Measurements from ENCODE around the gene DSG4.
"Not testable (repeated sequence)": the region's sequence is repeated elsewhere in the genome, so short reads cannot be mapped to it uniquely, and the experiment has no call there.

Gene DSG4

DNA sequence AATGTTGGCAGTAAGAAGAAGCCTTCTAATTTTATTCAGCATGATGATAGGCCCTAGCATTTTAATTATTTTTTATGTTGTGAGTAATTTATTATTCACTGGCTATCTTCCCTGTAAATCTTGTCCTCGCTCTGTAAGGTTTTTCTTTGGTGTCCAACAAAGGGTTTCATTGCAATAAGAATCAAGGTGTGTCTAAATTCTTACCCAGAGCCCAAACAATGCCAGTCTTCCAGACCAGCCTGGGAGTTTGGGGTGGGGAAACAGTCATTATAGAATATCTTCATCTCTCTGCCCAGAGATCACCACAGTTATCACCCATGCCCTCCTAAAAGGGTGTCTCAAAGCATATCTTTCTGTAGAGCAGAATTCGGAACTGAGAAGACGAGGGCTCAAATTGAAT, at the start of gene DSG4:
TSS of gene DSG4 (plus strand) at position 301 of the 400 bp plus-strand sequence. CDS start 135 bp downstream, outside the sequence.
- DNase-seq, result no peak

GRCh38 chr18:31329787-31330438, 46.7 kb upstream of the DSG4 start:
- DNase-seq, result no peak

DNA sequence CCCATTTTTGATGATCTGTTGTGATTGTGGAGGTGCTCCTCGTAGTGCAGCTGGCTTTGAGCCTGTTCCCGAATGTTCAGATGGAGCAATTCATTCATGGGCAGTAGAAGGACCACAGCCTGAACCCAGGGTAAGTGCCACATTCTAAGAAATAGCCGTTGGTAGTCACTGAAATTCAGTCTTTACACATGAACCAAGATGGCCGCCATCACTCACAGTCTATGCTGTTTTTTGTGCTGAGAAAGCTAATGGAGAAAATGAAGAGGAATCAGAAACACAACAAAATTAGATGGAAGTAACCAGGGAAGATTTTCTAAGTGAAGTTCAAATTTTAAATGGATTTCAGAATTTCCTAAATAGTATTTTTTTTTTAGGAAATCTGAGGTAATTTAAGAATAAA, 33.1 kb upstream of the DSG4 start:
- no peak for DNase-seq

DNA sequence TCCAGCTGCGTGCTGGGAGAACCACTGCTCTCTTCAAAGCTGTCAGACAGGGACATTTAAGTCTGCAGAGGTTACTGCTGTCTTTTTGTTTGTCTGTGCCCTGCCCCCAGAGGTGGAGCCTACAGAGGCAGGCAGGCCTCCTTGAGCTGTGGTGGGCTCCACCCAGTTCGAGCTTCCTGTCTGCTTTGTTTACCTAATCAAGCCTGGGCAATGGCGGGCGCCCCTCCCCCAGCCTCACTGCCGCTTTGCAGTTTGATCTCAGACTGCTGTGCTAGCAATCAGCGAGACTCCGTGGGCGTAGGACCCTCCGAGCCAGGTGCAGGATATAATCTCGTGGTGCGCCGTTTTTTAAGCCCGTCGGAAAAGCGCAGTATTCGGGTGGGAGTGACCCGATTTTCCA, 23.2 kb upstream of the DSG4 start:
- DNase-seq, result not testable (repeated sequence)

DNA sequence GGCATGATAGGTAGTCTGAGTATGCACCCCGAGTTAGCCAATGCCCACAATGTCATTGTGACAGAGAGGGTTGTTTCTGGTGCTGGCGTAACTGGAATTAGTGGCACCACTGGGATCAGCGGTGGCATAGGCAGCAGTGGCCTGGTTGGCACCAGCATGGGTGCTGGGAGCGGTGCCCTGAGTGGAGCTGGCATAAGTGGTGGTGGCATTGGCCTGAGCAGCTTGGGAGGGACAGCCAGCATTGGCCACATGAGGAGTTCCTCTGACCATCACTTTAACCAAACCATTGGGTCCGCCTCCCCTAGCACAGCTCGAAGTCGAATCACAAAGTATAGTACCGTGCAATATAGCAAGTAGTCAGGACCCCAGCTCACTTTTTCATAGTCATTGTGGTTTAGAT, 21.6 kb upstream of the DSG4 start:
- no peak for DNase-seq

DNA sequence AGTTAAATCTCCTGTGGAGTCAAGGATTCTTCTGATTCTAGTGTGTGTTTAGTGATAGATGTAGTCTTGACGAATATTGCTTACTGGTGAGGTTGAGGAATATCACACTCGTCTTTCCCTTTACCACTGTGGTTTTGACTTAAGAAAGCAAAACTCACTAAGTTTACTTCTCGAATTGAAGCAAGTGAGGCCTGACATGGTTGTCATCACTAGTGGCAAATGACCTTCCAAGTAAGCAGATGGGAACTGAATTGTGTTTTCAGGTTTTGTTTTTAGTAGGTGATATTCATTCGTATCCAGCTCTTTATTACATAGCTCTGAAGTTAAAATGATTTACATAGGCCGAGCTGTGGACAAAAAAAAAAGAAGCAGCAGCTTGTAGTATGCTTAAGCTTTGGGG, 20.6 kb upstream of the DSG4 start:
- no peak for DNase-seq

GRCh38 chr18:31364190-31364589, 12.4 kb upstream of the DSG4 start:
- no peak for DNase-seq

GRCh38 chr18:31369478-31369877, 7.1 kb upstream of the DSG4 start:
- no peak for DNase-seq

DNA sequence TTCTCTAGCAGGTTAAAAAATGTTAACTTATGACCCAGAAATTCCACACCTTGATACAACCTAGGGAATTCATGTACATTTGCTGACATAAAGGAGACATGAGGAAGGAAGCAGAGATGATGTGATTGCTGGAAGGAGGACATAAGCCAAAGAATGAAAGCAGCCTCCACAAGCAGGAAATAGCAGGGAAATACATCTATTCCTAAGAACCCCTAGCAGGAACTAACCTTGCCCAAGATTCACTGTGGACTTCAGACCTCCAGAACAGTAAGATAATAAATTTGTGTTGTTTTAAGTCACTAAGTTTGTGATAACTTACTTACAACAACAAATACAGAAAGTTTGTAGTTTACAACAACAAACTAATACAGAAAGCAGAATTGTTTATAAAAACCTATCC, 4.6 kb upstream of the DSG4 start:
- no peak for DNase-seq

- no peak for DNase-seq
These were observed 2.9 kb upstream of the DSG4 start for GRCh38 chr18:31373641-31374040.

GRCh38 chr18:31380912-31381311, 4.3 kb downstream of the DSG4 start:
- DNase-seq, result no peak

DNA sequence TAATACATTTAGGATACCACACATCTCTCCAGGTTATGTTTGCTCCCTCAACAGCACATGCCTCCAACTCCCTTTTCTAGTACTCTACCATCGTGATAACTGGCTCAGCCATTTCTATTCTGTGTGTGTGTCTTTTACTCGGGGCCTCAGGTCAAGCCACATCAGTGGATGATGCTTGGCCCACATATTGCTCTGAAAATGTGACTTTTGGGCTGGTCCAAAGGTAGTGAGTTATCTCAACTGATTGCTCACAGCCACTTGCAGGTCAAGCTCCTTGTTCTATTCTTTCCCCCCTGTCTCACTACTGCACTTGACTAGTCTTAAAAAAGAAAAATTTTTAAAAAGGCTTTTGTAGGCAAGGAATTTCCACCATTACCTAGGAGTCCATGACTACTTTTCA, 5.5 kb downstream of the DSG4 start:
- DNase-seq, result no peak

GRCh38 chr18:31386741-31387140, 10.2 kb downstream of the DSG4 start:
- no peak for DNase-seq

- no peak for DNase-seq
These were observed 16.7 kb downstream of the DSG4 start for GRCh38 chr18:31393286-31393685.

DNA sequence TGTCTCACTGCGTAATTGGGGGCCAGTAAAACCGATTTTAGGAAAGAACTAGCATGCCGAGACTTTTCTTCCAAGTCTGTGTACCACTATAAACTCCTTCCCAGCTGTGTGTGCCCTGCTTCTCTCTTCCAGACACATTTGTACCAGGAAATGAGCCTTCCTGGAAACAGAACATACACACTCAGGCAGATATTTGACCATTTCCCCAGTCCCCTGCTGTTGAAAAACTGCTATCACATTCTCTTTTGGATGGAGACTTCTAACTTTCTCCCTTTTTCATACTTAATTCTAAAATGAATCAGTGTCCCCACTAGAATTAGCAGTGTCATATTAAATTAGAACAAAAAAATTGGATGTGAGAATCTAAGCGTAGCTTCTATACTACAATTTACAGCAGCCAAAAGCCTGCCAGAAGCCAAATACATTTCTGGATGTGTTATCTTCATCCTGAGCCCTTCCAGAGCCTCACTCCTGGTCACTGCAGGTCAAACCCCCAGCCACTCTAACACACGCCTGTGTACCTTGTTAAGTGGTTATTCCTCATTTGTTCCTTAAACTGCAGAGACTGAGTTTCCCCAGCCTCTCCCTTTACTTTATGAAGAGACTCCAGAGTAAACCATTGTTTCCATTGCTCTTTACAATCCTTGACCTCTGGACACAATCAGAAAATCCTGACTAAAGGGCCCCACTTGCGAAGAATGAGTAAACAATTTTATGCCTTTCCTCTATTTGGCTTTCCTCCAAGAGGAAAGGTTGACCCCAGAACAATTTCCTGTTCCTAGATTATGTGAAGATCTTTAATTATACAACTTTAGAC, 20.4 kb downstream of the DSG4 start:
- no peak for DNase-seq

- DNase-seq, result no peak
These were observed 21.6 kb downstream of the DSG4 start for GRCh38 chr18:31398191-31398590.

DNA sequence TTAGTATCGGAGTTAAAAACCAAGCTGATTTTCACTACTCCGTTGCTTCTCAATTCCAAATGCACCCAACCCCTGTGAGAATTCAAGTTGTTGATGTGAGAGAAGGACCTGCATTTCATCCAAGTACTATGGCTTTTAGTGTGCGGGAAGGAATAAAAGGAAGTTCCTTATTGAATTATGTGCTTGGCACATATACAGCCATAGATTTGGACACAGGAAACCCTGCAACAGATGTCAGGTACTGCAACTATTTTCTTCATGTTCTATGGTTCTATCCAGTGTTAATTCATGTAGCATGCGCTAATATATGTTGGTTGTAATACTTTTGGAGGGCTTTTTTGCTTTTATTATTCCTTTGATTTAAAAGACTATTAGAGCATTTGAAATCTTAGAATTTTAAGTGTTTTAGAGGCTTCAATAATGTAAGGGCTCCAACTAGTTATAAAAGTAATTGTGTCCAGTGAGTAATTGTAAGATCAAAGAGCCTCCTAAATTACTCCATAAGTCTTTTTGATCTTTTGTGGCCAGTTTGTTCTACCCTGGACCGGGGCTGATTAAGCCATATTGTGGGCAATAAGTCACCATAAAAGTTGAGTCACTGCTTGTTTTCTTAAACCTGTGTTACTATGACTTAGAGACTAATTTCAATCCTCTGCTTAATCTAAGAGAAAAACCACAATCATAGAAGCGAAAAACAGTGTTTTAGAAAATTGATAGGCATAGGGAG, 22.9 kb downstream of the DSG4 start:
- DNase-seq, result no peak

DNA sequence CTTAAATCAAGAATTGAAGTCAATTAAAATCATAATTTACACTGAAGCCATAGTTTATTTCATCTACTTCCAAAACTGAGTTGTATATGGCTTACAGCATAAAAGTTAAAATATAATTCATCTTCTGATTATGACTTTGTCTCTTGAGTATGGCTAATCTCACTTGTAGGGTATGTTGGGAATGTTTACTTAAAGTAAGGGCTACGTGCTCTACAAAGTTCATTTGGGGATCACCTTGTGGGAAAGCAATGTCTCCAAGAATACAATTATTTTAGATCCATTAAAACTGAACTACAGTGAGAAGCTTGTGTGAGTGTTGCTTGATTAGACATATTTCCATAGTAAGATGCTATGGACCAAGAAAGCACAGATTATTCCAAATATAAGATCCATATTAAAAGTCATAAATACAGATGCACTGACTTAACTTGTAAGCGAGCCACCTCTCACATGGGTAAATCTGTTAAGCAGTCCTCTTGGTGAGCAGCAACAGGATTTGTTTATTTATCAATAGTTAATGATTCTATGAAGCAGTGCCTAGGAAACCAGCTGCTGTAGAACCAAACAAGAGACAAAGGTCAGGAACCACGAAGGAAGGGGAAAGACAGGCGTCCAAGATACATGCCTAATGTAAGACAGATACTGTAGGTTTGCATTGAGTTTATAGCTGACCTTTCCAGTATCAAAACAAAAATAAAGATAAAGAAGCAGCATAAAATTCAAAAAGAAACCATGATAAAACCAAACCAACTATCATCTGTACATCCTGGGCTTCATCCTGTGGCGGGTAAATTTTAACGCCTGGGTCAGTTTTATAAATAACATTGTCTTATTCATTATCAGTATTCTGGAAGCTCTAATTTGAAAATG, 24.8 kb downstream of the DSG4 start:
- no peak for DNase-seq

GRCh38 chr18:31402026-31402373, 25.4 kb downstream of the DSG4 start:
- no peak for DNase-seq

DNA sequence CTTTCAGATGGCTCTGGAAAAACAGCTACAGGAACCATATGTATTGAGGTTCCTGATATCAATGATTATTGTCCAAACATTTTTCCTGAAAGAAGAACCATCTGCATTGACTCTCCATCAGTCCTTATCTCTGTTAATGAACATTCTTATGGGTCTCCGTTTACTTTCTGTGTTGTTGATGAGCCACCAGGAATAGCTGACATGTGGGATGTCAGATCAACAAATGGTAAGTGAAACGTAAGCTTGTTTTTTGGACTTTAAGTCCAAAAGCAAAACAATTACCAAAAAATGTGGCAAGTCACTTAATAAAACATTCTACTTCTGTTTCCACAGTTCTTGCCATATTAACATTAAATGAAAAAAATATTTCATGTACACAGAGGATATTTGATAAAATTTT, 26.8 kb downstream of the DSG4 start:
- no peak for DNase-seq

- no peak for DNase-seq
These were observed 31.1 kb downstream of the DSG4 start for GRCh38 chr18:31407649-31408048.

- DNase-seq, result no peak
These were observed 32.7 kb downstream of the DSG4 start for GRCh38 chr18:31409276-31409675.
